ENCODE results near the gene MRPS34.
A peak's percentile ranks its signal among the peaks of the same experiment; 100 is the strongest.

The MRPS34 gene

GRCh38 chr16:1773703-1774447 lies 941 bp upstream of the MRPS34 start:
- Histone ChIP-seq H3K36me3 (peaks cover 23 to 50% (median 39%) of the 10 kb centered on the region in 3 donors), H3K4me1 (peaks cover 0 to 57% (median 35%) of the 10 kb centered on the region in 4 donors), H3K9me3 (no peaks in the 10 kb centered on the region), H3K27me3 (no peaks in the 10 kb centered on the region), H3K27ac (peak overlapping the region; percentile 85 to 95), H3K4me3 (peak overlapping the region; percentile 87 to 99)
- DNase-seq, result no peak
- TF ChIP-seq, protein P1, sequence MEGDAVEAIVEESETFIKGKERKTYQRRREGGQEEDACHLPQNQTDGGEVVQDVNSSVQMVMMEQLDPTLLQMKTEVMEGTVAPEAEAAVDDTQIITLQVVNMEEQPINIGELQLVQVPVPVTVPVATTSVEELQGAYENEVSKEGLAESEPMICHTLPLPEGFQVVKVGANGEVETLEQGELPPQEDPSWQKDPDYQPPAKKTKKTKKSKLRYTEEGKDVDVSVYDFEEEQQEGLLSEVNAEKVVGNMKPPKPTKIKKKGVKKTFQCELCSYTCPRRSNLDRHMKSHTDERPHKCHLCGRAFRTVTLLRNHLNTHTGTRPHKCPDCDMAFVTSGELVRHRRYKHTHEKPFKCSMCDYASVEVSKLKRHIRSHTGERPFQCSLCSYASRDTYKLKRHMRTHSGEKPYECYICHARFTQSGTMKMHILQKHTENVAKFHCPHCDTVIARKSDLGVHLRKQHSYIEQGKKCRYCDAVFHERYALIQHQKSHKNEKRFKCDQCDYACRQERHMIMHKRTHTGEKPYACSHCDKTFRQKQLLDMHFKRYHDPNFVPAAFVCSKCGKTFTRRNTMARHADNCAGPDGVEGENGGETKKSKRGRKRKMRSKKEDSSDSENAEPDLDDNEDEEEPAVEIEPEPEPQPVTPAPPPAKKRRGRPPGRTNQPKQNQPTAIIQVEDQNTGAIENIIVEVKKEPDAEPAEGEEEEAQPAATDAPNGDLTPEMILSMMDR (IDR thresholded peaks at IDR 0.05), result no peak
- intact Hi-C loops (cut with DNase I; ENCODE audit: low total_unique reads), result no loop called here

DNA sequence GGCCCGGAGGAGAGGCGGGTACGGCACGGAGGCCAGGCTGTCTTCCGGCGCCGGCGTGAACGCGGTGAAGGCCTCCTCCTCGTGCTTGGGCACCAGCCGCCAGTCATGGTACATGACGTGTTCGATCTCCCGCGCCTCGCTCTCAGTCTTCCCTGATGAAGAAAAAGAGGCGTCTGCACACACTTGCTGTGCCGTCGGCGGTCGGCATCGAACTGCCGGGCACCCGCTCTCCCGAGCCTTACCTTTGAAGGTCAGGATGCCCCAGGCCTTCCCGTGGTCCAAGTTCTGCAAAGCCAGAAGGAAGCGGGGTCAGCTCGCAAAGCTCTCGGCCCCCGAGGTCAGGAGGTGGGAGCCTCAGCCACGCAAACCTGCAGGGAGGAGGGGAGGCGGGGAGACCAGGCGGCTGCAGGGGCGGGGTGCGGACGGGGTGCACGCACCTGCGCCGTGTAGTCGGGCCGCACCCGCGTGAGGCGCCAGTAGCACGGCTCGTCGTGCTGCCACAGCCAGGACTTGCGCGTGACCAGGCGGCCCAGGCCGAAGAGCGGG lies 499 bp downstream of the MRPS34 start, which contains the start of gene EME2:
Gene EME2, plus strand, starts transcription at position 449 of the 546 bp plus-strand sequence. CDS start 418 bp downstream, outside the sequence.
- Histone ChIP-seq H3K9me3 (no peaks in the 10 kb centered on the region), H3K27ac (peak within 1 kb of the TSS; percentile 85 to 95), H3K36me3 (peaks cover 23 to 50% (median 40%) of the 10 kb centered on the region in 3 donors), H3K4me1 (peaks cover 0 to 56% (median 35%) of the 10 kb centered on the region in 4 donors), H3K4me3 (peak within 1 kb of the TSS; percentile 87 to 99), H3K27me3 (no peaks in the 10 kb centered on the region)
- intact Hi-C loops (cut with DNase I; ENCODE audit: low total_unique reads), result no loop called here
- TF ChIP-seq, protein P1 (IDR thresholded peaks at IDR 0.05), result no peak
- no peak for DNase-seq

DNA sequence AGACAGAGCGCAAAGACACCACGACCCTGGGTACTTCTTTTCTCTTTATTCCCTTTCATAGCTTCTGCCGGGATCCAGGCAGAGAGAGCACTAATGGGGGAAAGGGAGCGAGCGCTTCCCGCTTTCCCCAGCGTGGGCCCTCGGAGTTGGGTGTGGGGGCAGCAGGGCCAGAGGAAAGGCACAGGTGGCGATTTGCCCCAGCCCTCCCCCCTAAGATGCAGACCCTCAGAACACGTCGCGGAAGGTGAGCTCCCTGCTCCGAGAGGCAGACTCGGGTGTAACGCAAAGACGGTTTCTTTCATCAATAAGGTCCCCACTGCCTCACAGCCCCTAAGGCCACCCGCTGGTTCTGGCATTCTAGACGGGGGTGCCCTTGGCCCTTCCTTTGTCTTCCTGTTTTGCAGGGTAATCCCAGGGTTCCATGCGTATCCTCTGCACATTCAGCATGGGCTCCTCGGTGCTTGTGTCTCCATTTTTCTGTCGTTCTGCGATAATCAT lies 1.0 kb downstream of the MRPS34 start:
- Histone ChIP-seq H3K4me3 (peak overlapping the region; percentile 87 to 99), H3K9me3 (no peaks in the 10 kb centered on the region), H3K4me1 (peaks cover 0 to 61% (median 35%) of the 10 kb centered on the region in 4 donors), H3K27me3 (no peaks in the 10 kb centered on the region), H3K36me3 (peaks cover 24 to 50% (median 40%) of the 10 kb centered on the region in 3 donors), H3K27ac (peak overlapping the region; percentile 85 to 95)
- TF ChIP-seq, protein P1 (IDR thresholded peaks at IDR 0.05), result no peak
- DNase-seq, result no peak
- intact Hi-C loops (cut with DNase I; ENCODE audit: low total_unique reads), result no loop called here

- DNase-seq, result peak; percentile 81 to 89
- H3K36me3 ChIP-seq, result peaks cover 24 to 50% (median 40%) of the 10 kb centered on the region in 3 donors
- H3K4me1 ChIP-seq, result peaks cover 0 to 61% (median 35%) of the 10 kb centered on the region in 4 donors
- peak within 1 kb of the TSS; percentile 87 to 99 for H3K4me3 ChIP-seq
- H3K9me3 ChIP-seq, result no peaks in the 10 kb centered on the region
- H3K27me3 ChIP-seq, result no peaks in the 10 kb centered on the region
- H3K27ac ChIP-seq, result peak within 1 kb of the TSS; percentile 85 to 95
- intact Hi-C loops (cut with DNase I; ENCODE audit: low total_unique reads), result no loop called here
- TF ChIP-seq, protein P1 (IDR thresholded peaks at IDR 0.05), result no peak
Measured at GRCh38 chr16:1771188-1771863, 1.6 kb downstream of the MRPS34 start, which contains the start of gene NME3. Gene NME3 (minus strand): TSS chr16:1771543. CDS start chr16:1771534, 9 bp downstream.
